HG02852 (cell line): Measurements from ENCODE around the gene GRHL3.

ENCODE experiments used
- ATAC-seq: cut with Tn5 transposase; IDR thresholded peaks from one replicate; pipeline ENCODE4 v1.9.1; 2021; ENCODE audit warnings: mild to moderate bottlenecking, moderate library complexity; ENCODE audit not compliant: unreplicated experiment

GRHL3 gene

GRCh38 chr1:24317081-24317480 is 2.1 kb upstream of the GRHL3 start:
- ATAC-seq, result no peak

GRCh38 chr1:24317956-24318614 is 1.1 kb upstream of the GRHL3 start:
- ATAC-seq, result no peak

GRCh38 chr1:24318615-24319311 is 394 bp upstream of the GRHL3 start:
- no peak for ATAC-seq

- no peak for ATAC-seq
Measured at GRCh38 chr1:24319962-24320361, 805 bp downstream of the GRHL3 start.

- ATAC-seq, result no peak
Measured at GRCh38 chr1:24321126-24321525, 2.0 kb downstream of the GRHL3 start.

- peak; percentile 56 for ATAC-seq
Measured at GRCh38 chr1:24321697-24322469, 2.7 kb downstream of the GRHL3 start.

GRCh38 chr1:24322470-24323177 is 3.5 kb downstream of the GRHL3 start:
- no peak for ATAC-seq

- ATAC-seq, result no peak
Measured at GRCh38 chr1:24323281-24323680, 4.1 kb downstream of the GRHL3 start.

GRCh38 chr1:24324903-24325302 is 5.7 kb downstream of the GRHL3 start:
- ATAC-seq, result no peak

- ATAC-seq, result no peak
Measured at GRCh38 chr1:24325587-24326449, 6.7 kb downstream of the GRHL3 start.

- no peak for ATAC-seq
Measured at GRCh38 chr1:24327486-24327885, 8.3 kb downstream of the GRHL3 start.

GRCh38 chr1:24327891-24328290 is 8.7 kb downstream of the GRHL3 start:
- no peak for ATAC-seq

GRCh38 chr1:24329331-24329730 is 10.2 kb downstream of the GRHL3 start:
- no peak for ATAC-seq

- ATAC-seq, result no peak
Measured at GRCh38 chr1:24329797-24330543, 10.8 kb downstream of the GRHL3 start.

GRCh38 chr1:24331961-24332673 is 13.0 kb downstream of the GRHL3 start:
- no peak for ATAC-seq

GRCh38 chr1:24336075-24336474 is 16.9 kb downstream of the GRHL3 start:
- no peak for ATAC-seq

GRCh38 chr1:24337455-24337854 is 18.3 kb downstream of the GRHL3 start:
- no peak for ATAC-seq

GRCh38 chr1:24338447-24338846 is 19.3 kb downstream of the GRHL3 start:
- no peak for ATAC-seq

GRCh38 chr1:24339996-24340395 is 20.8 kb downstream of the GRHL3 start:
- no peak for ATAC-seq
